Fibroblast of mammary gland (primary cell): ENCODE data around the gene TEF.
A peak's percentile ranks its signal among the peaks of the same experiment; 100 is the strongest.
"Not testable (repeated sequence)": the region's sequence is repeated elsewhere in the genome, so short reads cannot be mapped to it uniquely, and the experiment has no call there.

Experiments
- DNase-seq: peaks from one replicate; pipeline ENCODE4 v3.0.0-alpha.2; 2010; ENCODE audit warnings: low read depth
- H3K4me3 ChIP-seq: 2 replicates; pipeline ENCODE4 v1.5.1; 2011; ENCODE audit warnings: low read depth, mild to moderate bottlenecking, low read length, moderate library complexity; ENCODE audit not compliant: control insufficient read depth
- TF ChIP-seq, protein P1 (sequence below): conservative IDR thresholded peaks from 2 replicates; pipeline ENCODE4 v1.5.1; 2011; ENCODE audit warnings: low read depth, low read length, inconsistent platforms; ENCODE audit not compliant: control insufficient read depth, insufficient read depth

Gene TEF

GRCh38 chr22:41394012-41394356 is 12.2 kb downstream of the TEF start:
- no peak for DNase-seq
- no peak overlapping the region for H3K4me3 ChIP-seq
- TF ChIP-seq, protein P1, sequence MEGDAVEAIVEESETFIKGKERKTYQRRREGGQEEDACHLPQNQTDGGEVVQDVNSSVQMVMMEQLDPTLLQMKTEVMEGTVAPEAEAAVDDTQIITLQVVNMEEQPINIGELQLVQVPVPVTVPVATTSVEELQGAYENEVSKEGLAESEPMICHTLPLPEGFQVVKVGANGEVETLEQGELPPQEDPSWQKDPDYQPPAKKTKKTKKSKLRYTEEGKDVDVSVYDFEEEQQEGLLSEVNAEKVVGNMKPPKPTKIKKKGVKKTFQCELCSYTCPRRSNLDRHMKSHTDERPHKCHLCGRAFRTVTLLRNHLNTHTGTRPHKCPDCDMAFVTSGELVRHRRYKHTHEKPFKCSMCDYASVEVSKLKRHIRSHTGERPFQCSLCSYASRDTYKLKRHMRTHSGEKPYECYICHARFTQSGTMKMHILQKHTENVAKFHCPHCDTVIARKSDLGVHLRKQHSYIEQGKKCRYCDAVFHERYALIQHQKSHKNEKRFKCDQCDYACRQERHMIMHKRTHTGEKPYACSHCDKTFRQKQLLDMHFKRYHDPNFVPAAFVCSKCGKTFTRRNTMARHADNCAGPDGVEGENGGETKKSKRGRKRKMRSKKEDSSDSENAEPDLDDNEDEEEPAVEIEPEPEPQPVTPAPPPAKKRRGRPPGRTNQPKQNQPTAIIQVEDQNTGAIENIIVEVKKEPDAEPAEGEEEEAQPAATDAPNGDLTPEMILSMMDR, result no peak

DNA sequence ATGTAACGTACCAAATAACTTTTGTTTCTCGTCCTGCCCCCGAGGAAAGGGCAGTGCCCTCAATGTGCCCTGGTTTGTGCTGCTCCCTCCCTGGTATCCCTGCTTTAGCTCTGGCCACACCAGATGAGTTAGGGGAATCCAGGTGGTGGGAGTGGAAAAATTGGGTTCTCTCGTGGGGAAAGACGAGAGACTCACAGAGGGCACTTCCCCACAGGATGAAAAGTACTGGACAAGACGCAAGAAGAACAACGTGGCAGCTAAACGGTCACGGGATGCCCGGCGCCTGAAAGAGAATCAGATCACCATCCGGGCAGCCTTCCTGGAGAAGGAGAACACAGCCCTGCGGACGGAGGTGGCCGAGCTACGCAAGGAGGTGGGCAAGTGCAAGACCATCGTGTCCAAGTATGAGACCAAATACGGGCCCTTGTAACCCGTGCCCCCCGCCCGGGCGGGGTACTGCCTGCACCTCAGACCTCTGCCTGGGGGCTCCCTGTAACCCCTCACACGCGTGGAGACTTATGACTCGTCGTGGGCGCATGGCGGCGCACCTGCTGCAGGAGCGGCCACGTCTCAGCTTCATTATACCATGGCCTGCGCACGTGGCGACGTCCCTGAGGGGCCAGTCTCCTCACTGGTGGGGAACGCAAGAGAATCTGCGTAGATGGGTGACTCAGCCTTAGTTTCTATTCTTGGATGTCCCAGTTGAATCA is 13.9 kb downstream of the TEF start:
- TF ChIP-seq, protein P1, result no peak
- H3K4me3 ChIP-seq, result no peak overlapping the region
- DNase-seq, result no peak

- no peak for DNase-seq
- no peak overlapping the region for H3K4me3 ChIP-seq
- TF ChIP-seq, protein P1, result no peak
Observed at GRCh38 chr22:41397143-41397811, 15.5 kb downstream of the TEF start.

GRCh38 chr22:41398921-41399320 is 17.2 kb downstream of the TEF start:
- TF ChIP-seq, protein P1, result no peak
- no peak for DNase-seq
- H3K4me3 ChIP-seq, result no peak overlapping the region

- no peak overlapping the region for H3K4me3 ChIP-seq
- peak; percentile 84 for DNase-seq
- TF ChIP-seq, protein P1, result no peak
Observed at GRCh38 chr22:41401781-41402648, 20.3 kb downstream of the TEF start.

DNA sequence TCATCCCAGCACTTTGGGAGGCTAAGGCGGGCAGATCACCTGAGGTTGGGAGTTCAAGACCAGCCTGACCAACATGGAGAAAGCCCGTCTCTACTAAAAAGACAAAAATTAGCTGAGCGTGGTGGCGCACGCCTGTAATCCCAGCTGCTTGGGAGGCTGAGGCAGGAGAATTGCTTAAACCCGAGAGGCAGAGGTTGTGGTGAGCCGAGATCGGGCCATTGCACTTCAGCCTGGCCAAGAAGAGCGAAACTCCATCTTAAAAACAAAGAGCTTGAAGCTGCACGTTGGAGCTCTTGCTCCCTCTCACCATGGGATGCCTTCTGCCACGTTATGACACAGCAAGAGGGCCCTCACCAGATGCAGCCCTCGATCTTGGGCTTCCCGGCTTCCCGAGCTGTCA is 21.1 kb downstream of the TEF start:
- H3K4me3 ChIP-seq, DNase-seq: not testable (repeated sequence)
